NB4 (cell line): ENCODE data around the gene C1QL2.

Source experiments
- DNase-seq: peaks from one replicate; pipeline ENCODE4 v3.0.0; 2010; ENCODE audit warnings: low read depth
- H3K4me3 ChIP-seq: one replicate; pipeline ENCODE4 v1.5.1; 2011; ENCODE audit warnings: mild to moderate bottlenecking, low read depth, low read length, moderate library complexity
- CTCF ChIP-seq: IDR thresholded peaks from one replicate; pipeline ENCODE4 v1.5.1; 2012; ENCODE audit warnings: low read depth, low read length
- MAX ChIP-seq: IDR thresholded peaks from 2 replicates; pipeline ENCODE4 v1.6.1; 2011; ENCODE audit warnings: low read depth, low read length
- MYC ChIP-seq: IDR thresholded peaks from 2 replicates; pipeline ENCODE4 v1.6.1; 2011; ENCODE audit warnings: low read depth, low read length
- POLR2A ChIP-seq: IDR thresholded peaks from 2 replicates; pipeline ENCODE4 v1.6.1; 2011; ENCODE audit warnings: mild to moderate bottlenecking; ENCODE audit not compliant: insufficient read length; ENCODE audit errors: extremely low read depth

C1QL2 gene

GRCh38 chr2:119106301-119106897 lies 52.2 kb downstream of the C1QL2 start:
- no peak overlapping the region for H3K4me3 ChIP-seq
- TF ChIP-seq MYC (no peak), CTCF (no peak), MAX (no peak), POLR2A (no peak)
- DNase-seq, result peak; percentile 54
